Measurements from ENCODE around the gene GCDH.

GCDH gene

GRCh38 chr19:12940897-12941296, 49.9 kb downstream of the GCDH start:
- DNase-seq (ENCODE audit: low spot score) = no peak

GRCh38 chr19:12943437-12944044, 52.6 kb downstream of the GCDH start:
- no peak for DNase-seq (ENCODE audit: low spot score)

- DNase-seq (ENCODE audit: low spot score) = no peak
Observed at GRCh38 chr19:12944104-12944674, 53.2 kb downstream of the GCDH start.

- peak; percentile 95 for DNase-seq (ENCODE audit: low spot score)
Observed at GRCh38 chr19:12945479-12946091, 54.6 kb downstream of the GCDH start, which contains the start of gene RAD23A. Gene RAD23A, plus strand, starts transcription at chr19:12945862. Its CDS starts 87 bp downstream, at chr19:12945949.

GRCh38 chr19:12946092-12946721, 55.2 kb downstream of the GCDH start:
- peak; percentile 62 for DNase-seq (ENCODE audit: low spot score)

- DNase-seq (ENCODE audit: low spot score) = no peak
Observed at GRCh38 chr19:12946731-12947496, 56.0 kb downstream of the GCDH start.

GRCh38 chr19:12947702-12948611, 57.0 kb downstream of the GCDH start:
- DNase-seq (ENCODE audit: low spot score) = no peak

- DNase-seq (ENCODE audit: low spot score) = no peak
Observed at GRCh38 chr19:12948612-12949362, 57.8 kb downstream of the GCDH start.

All from SW480 (cell line).